GM12878 (cell line): ENCODE data around the gene PITPNM2. TPM values are rescaled to one million over a fixed set of nuclear protein-coding genes. Genes with fewer than 3 reads are reported as not detected.

Source experiments
- ATAC-seq: fragments of 200-7000 bp; cut with Tn5 transposase; 3 replicates; pipeline ENCODE4 v1.9.1; 2020; ENCODE audit warnings: mild to moderate bottlenecking, moderate library complexity
- BruUV-seq: library from RNA; stranded (reverse); fragments of 400-500 nt; replicated peaks from 2 replicates; lab custom pipeline; 2021; lab: Mats Ljungman, UMichigan
- CTCF ChIA-PET: fragments of 300-600 bp; sonication (Branson Sonifier 250); formaldehyde crosslinking; extraction: SDS; loops from one replicate; lab custom pipeline; 2021; ENCODE audit warnings: inconsistent platforms; lab: Yijun Ruan, JAX
- POLR2A ChIA-PET: fragments of 350-600 bp; formaldehyde crosslinking; extraction: SDS; loops from one replicate; lab custom pipeline; 2021; ENCODE audit warnings: inconsistent platforms; lab: Charles Lee
- RAD21 ChIA-PET: fragments of 300-600 bp; sonication (Branson Sonifier 250); formaldehyde crosslinking; loops from one replicate; lab custom pipeline; 2023; ENCODE audit warnings: antibody characterized with exemption; ENCODE audit not compliant: unreplicated experiment; lab: Charles Lee
- SMC1A ChIA-PET: fragments of 300-600 bp; sonication (Branson Sonifier 250); formaldehyde crosslinking; loops from one replicate; lab custom pipeline; 2023; ENCODE audit not compliant: unreplicated experiment, uncharacterized antibody; lab: Charles Lee
- DNase-seq: peaks from one replicate; pipeline ENCODE4 v3.0.0-alpha.2; 2011; ENCODE audit warnings: low read depth, low spot score
- FAIRE-seq: peaks from 3 replicates; lab custom pipeline; 2011; peaks lifted over from hg19 to GRCh38; lab: Jason Lieb, UNC
- H2AFZ ChIP-seq: 2 replicates; pipeline ENCODE4 v1.6.0; 2011; ENCODE audit warnings: low read depth, low read length, control low read depth; ENCODE audit not compliant: control insufficient read depth
- H3K27ac ChIP-seq: 2 replicates; pipeline ENCODE4 v1.5.1; 2011; ENCODE audit warnings: control low read depth; ENCODE audit not compliant: control insufficient read depth, insufficient read depth
- H3K27me3 ChIP-seq, 2 experiments: replicated peaks in 1 of 2; 2 replicates each; pipeline versions ENCODE4 v1.6.0 to v1.6.1; 2011; ENCODE audit warnings: low read length in 1 of 2; ENCODE audit not compliant: control insufficient read depth in 2 of 2, insufficient read depth in 2 of 2
- H3K36me3 ChIP-seq, 2 experiments: 2 replicates each; pipeline ENCODE4 v1.5.1; 2011; ENCODE audit warnings: low read length in 1 of 2; ENCODE audit not compliant: control insufficient read depth in 2 of 2, insufficient read depth in 2 of 2
- H3K4me1 ChIP-seq: 2 replicates; pipeline ENCODE4 v1.6.1; 2011; ENCODE audit warnings: mild to moderate bottlenecking, low read length, moderate library complexity, mixed read lengths; ENCODE audit not compliant: control insufficient read depth, insufficient read depth
- H3K4me2 ChIP-seq: 2 replicates; pipeline ENCODE4 v1.6.0; 2011; ENCODE audit warnings: control low read depth; ENCODE audit not compliant: control insufficient read depth, insufficient read depth
- H3K4me3 ChIP-seq: fragments of 200-600 bp; sonication (generic); 2 replicates; pipeline ENCODE4 v1.5.1; 2016
- H3K79me2 ChIP-seq: 2 replicates; pipeline ENCODE4 v1.6.0; 2011; ENCODE audit warnings: low read length; ENCODE audit not compliant: control insufficient read depth, insufficient read depth
- H3K9ac ChIP-seq: 2 replicates; pipeline ENCODE4 v1.8.0; 2011; ENCODE audit warnings: low read length, control low read depth, mixed read lengths; ENCODE audit not compliant: control insufficient read depth, insufficient read depth
- H3K9me3 ChIP-seq: replicated peaks from 3 replicates; pipeline ENCODE4 v1.5.1; 2011; ENCODE audit warnings: mild to moderate bottlenecking, low read length; ENCODE audit not compliant: control insufficient read depth, insufficient read depth
- H4K20me1 ChIP-seq: 2 replicates; pipeline ENCODE4 v1.6.0; 2011; ENCODE audit not compliant: control insufficient read depth, insufficient read depth
- CTCF ChIP-seq, 3 experiments: IDR thresholded peaks in 2 of 3; conservative IDR thresholded peaks in 1 of 3; 2 replicates each; pipeline ENCODE4 v1.5.1; 2011; ENCODE audit warnings: low read depth in 3 of 3, low read length in 3 of 3, mild to moderate bottlenecking in 3 of 3, control low read depth in 2 of 3, moderate library complexity in 2 of 3, inconsistent platforms in 1 of 3, mixed read lengths in 1 of 3; ENCODE audit not compliant: control insufficient read depth in 2 of 3, insufficient read depth in 1 of 3; ENCODE audit errors: extremely low read depth in 1 of 3
- E2F4 ChIP-seq: IDR thresholded peaks from 2 replicates; pipeline ENCODE4 v1.6.1; 2012; ENCODE audit warnings: low read depth, low read length, improper control_type of control experiment
- E2F8 ChIP-seq: fragments of 450-650 bp; IDR thresholded peaks from 2 replicates; pipeline ENCODE4 v1.6.1; 2018; ENCODE audit warnings: mild to moderate bottlenecking, low read depth, moderate library complexity; ENCODE audit not compliant: partially characterized antibody
- EP300 ChIP-seq, 2 experiments: fragments of 150-350 bp in 1 of 2; IDR thresholded peaks; 2 replicates each; pipeline ENCODE4 v1.6.1; 2011 to 2012; ENCODE audit warnings: low read depth in 2 of 2, low read length in 2 of 2, borderline replicate concordance in 1 of 2, improper control_type of control experiment in 1 of 2, inconsistent platforms in 1 of 2; ENCODE audit not compliant: control insufficient read depth in 1 of 2
- MYB ChIP-seq: fragments of 150-350 bp; IDR thresholded peaks from 2 replicates; pipeline ENCODE4 v1.6.1; 2014; ENCODE audit warnings: mild to moderate bottlenecking, low read depth, low read length, borderline replicate concordance
- NKRF ChIP-seq: fragments of 450-650 bp; conservative IDR thresholded peaks from 2 replicates; pipeline ENCODE4 v1.6.1; 2017; ENCODE audit warnings: mild to moderate bottlenecking, moderate library complexity
- SKIL ChIP-seq: fragments of 450-650 bp; IDR thresholded peaks from 2 replicates; pipeline ENCODE4 v1.6.1; 2017; ENCODE audit warnings: mild to moderate bottlenecking, low read depth, inconsistent platforms; ENCODE audit not compliant: poor library complexity, severe bottlenecking
- WRNIP1 ChIP-seq: IDR thresholded peaks from 2 replicates; pipeline ENCODE4 v1.6.1; 2011; ENCODE audit warnings: low read depth, low read length, improper control_type of control experiment, borderline replicate concordance
- WGBS: methylation state at CpG from one replicate; pipeline ENCODE4 v1.1.6; 2016; ENCODE audit warnings: low lambda C conversion rate; ENCODE audit not compliant: insufficient replicate concordance, insufficient coverage; ENCODE audit errors: missing lambda C conversion rate; 5-methylcytosine and 5-hydroxymethylcytosine counted together
- in situ Hi-C: fragments of 300-500 bp; cut with MboI; formaldehyde crosslinking; loops from 9 replicates; pipeline ENCODE4 v1.14.3; 2018; ENCODE audit warnings: mixed read lengths
- intact Hi-C: fragments of 100-400 bp; cut with micrococcal nuclease; formaldehyde crosslinking; loops from one replicate; pipeline ENCODE4 v1.14.2; 2022; ENCODE audit not compliant: unreplicated experiment
- polyA plus RNA-seq, 11 experiments: library from polyadenylated mRNA; depleted of rRNA in 4 of 11; unstranded in 6 of 11; stranded (reverse) in 5 of 11; fragments of >200 nt; fragmentation: Nextera tagmentation in 4 of 11; fragmentation: Illumina TruSeq in 1 of 11; extraction: Ambion mirVana in 4 of 11; extraction: Trizol in 1 of 11; gene quantifications; 1 replicate in 1 of 11; 2 replicates in 10 of 11; pipeline versions ENCODE4 v1.2.1 to v1.2.3, GENCODE V29; 2011 to 2016; ENCODE audit warnings: inconsistent platforms in 2 of 11, missing spikeins in 2 of 11, low read depth in 1 of 11
- total RNA-seq, 4 experiments: library from RNA; depleted of rRNA in 3 of 4; stranded (reverse); fragments of >200 nt in 3 of 4; fragmentation: Illumina TruSeq in 1 of 4; extraction: Trizol in 1 of 4; gene quantifications; 2 replicates each; pipeline versions ENCODE4 v1.2.1 to v1.2.3, GENCODE V29; 2013 to 2021

PITPNM2 gene
- total and polyA plus RNA-seq, 10 of the 15 experiments (the other 5 are each of a cell fraction or from before 2014, with no cell fraction given) = 0.03 to 1.0 (median 0.24) TPM; not detected in 1

- in situ Hi-C loops (no loop called here), intact Hi-C loops (no loop called here)
- Histone ChIP-seq H3K4me3 (no peak overlapping the region), H2AFZ (no peak overlapping the region), H4K20me1 (no peaks in the 10 kb centered on the region), H3K36me3 (no peaks in the 10 kb centered on the region), H3K79me2 (no peaks in the 10 kb centered on the region), H3K9me3 (no peaks in the 10 kb centered on the region), H3K9ac (no peak overlapping the region), H3K27me3 (no peaks in the 10 kb centered on the region), H3K4me1 (no peaks in the 10 kb centered on the region; the same call in 1 of the 2 replicates), H3K27ac (no peak overlapping the region), H3K4me2 (no peak overlapping the region)
- no TSS peak for BruUV-seq
- ChIA-PET POLR2A (no interaction called here), SMC1A (no interaction called here), RAD21 (no interaction called here), CTCF (no interaction called here)
- no peak for ATAC-seq
- FAIRE-seq = no peak
- WGBS = 44% methylated on average over 6 of the region's 6 CpGs
- no peak for DNase-seq
- TF ChIP-seq NKRF (no peak), EP300 (IDR thresholded peaks at IDR 0.05; ENCODE audit: borderline replicate concordance in 1 of 2, control insufficient read depth in 1 of 2, low read depth in 2 of 2, low read length in 2 of 2) (no peak), CTCF (IDR thresholded peaks at IDR 0.05 in 2 of 3, conservative IDR thresholded peaks at IDR 0.05 in 1 of 3; ENCODE audit: control insufficient read depth in 2 of 3, extremely low read depth in 1 of 3, insufficient read depth in 1 of 3, low read depth in 3 of 3, low read length in 3 of 3) (no peak), E2F4 (no peak), SKIL (no peak), MYB (no peak), WRNIP1 (no peak), E2F8 (no peak)
These were observed 23.8 kb downstream of the PITPNM2 start for GRCh38 chr12:123127182-123127495.
